GM18870 (cell line): Measurements from ENCODE around the gene FBXL4.
A peak's percentile ranks its signal among the peaks of the same experiment; 100 is the strongest.
"Not testable (repeated sequence)": the region's sequence is repeated elsewhere in the genome, so short reads cannot be mapped to it uniquely, and the experiment has no call there.

ENCODE experiments used
- ATAC-seq: cut with Tn5 transposase; IDR thresholded peaks from one replicate; pipeline ENCODE4 v1.9.1; 2021; ENCODE audit warnings: moderate library complexity; ENCODE audit not compliant: unreplicated experiment

Gene FBXL4

DNA sequence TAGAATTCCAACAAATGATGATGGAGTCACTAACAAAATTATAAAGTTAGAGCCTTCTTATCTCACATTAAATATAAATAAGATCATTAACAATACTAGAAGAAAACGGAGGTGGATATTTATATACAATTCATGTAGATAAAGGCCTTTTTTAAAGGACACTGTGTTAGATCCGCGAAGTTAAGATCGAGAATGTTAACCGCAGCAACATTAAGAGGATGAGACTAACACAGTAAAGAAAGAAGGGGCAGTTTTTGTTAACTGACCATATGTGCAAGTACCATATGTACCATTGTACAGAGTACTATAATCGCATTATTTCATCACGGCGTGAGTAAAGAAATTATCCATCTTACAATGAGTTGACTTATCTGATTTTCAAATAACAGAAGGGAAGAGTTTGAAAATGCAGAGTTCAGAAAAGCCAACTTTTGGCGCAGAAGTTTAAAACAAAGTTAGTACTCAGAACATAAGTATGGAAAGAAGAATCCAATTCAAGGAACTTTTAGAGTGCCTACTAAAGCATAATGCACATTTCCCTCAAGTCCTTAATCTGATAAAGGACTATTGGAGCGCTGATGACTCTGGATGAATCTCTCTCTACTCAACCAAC lies 1.4 kb downstream of the FBXL4 start:
- no peak for ATAC-seq

DNA sequence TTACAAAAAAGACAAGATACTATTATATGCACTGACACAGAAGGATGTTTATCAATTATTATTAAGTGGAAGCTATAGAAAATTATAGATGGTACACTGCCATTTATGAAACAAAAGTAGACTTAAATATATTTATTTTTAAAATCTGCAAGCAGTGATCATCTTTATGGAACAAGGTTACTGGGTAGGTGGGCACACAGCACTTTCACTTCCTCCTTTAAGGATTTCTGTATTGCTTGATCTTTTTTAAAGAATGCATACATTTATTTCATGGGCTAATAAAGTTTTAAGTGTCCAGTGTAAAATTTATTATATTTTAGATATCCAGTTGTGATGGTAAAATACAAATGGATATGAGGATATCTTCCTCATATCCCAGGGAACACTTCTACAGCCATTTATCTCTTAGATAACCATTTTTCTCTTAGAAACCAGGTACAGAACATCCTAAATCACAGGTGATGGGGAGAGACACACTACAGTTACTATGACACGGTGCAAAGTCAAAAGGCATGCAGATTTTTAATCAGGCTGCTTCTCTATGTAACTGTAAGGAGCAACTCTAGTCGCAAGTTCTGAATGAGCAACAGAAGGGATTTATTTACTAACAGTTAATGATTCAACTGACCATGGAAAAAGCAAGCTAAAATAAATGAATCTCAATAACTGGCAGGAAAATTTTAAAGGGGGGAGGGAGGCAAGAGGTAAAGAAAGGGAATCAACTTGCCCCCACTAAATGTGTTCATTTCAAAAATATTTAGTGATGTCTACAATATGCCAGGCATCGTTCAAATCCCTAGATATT lies 2.2 kb downstream of the FBXL4 start:
- no peak for ATAC-seq

DNA sequence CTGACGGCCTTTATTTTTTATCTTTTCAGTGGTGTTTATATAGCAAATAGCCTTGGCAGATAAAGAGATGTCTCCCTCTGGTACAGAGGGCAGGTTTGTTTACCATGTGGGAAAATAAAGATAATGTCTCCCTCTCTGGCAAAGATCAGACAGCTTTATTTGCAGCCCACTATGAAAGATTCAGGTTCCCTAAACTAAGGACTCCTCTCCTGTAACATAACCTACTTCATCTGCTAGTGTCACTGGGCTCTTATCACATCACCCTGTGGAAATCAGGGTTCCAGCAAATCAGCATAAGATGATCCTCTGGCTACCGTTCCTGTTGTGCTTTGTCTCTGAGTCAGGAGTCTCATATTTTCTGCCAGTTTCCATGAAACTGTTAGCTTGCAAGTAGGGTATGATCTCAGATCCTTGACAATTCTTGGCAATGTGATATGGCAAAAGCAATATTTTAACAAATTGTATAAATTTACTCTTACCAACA lies 3.1 kb downstream of the FBXL4 start:
- no peak for ATAC-seq

DNA sequence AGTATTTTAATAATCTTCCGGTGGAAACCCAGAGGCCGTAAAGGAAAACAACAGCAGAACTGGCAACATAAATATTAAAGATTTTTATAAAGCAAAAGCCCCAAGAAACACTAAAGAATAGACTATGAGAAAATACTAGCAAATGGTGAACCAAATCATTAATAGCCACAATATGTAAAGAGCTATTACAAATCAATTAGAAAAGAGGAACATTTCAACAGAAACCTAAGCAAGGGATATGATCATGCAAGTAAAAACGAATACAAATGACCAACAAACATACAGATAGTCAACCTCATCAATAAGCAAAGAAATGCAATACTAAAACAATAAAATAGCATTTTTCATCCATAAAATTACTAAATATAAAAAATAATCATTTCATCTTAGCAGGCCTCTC lies 3.6 kb downstream of the FBXL4 start:
- no peak for ATAC-seq

DNA sequence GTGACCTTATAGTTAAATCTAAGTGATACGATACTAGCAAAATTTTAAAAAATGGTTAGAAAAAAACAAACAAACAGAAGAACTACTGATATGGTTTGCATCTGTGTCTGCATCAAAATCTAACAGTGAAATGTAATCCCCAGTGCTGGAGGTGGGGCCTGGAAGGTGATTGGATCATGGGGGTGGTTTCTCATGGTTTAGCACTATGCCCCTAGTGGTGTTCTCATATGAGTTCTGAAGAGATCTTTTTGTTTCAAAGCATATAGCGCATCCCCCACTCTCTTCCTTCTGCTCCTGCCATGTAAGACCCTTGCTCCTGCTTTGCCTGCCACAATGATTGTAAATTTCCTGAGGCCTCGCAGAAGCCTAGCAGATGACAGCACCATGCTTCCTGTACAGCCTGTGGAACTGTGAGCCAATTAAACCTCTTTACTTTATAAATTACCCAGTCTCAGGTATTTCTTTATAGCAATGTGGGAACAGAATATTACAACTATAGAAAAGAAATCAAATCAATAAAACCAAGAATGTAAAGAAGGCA lies 5.4 kb downstream of the FBXL4 start:
- no peak for ATAC-seq

DNA sequence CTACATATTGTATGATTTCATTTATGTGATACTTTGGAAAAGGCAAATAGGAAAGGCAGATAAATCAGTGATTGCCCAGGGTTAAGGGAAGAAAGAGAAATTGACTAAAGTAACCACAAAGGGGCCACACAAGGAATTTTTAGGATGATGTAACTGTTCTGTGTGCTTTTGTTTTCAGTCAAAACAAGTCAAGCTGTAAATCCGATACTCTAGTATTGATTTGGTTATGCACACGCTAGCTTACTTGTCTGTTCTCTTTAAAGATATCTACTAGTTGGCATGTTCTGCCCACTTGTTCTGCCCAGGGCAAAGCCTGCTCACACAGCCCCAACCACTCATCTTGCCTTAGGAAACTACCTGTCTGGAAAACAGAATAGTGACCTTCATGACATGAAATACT lies 6.4 kb downstream of the FBXL4 start:
- ATAC-seq, result no peak

DNA sequence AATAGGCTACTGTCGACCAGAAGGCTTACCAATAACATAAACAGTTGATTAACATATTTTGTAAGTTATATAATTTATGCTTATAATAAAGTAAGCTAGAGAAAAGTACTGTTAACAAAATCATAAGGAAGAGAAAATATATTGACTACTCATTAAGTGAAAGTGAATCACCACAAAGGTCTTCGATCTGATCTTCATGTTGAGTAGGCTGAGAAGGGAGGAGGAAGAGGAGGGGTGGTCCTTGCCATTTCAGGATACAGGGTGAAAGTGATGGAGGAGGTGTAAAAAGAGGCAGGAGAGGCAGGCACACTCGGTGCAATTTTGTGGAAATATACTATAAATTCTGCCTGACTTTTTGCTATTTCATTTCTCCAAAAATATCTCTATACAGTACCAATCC lies 10.4 kb downstream of the FBXL4 start:
- no peak for ATAC-seq

DNA sequence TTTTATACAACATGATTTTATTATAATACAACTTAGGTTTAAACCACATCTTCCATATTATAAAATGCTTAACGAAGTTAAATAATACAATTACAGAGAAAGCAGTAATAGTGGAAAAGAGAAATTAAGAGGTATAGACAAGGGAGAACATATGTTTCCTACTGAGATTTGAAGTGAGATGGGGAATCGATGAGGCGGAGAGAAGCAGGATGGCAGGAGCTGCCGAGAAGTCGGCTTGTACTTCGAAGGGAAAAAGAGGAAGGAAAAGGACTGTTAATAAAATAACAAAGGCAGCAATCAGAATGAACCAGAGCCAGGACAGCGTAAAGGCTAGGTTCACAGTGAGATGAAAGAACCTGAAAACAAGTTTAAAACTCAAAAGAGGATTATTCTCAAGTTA lies 15.4 kb downstream of the FBXL4 start:
- no peak for ATAC-seq

DNA sequence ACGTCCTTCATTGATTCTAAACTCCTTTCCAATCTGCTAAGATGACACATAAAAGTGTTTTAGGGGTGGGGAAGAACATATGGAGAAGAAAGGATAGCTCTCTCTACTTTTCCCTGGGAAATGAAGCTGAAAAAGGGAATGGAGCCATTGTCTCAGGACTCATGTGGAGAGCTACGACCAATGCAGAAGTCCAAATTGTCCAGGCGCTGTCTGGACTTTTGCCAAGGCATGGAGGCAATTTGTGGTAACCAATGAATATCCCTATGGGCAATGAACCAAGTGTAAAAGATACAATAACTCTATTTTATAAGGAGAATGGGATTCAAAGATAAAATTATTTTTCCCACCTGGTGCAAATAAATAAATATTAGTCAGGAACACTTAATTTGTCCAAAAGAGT lies 16.1 kb downstream of the FBXL4 start:
- no peak for ATAC-seq

DNA sequence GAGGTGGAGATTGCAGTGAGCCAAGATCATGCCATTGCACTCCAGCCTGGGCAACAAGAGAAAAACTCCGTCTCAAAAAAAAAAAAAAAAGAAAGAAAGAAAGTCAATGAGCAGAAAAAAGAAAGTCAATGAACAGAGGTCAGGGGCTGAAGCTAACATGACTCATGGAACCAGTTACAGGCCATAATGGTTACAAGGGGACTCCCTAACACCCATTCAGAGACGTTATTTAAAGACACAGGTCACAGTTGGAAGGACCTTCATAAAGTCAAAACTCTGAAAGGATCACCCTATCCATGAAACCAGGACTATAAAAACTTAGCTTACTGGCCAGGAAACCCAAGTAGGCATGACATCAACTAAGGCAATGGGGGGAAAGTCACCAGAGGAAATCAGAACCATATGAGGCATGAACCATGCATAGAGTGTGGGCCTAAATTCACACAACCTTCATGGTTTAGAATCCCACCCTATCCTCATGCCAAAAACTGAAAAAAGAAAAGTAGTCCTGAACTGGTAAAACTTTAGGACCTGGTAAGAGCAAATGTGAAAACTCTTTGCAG lies 18.2 kb downstream of the FBXL4 start:
- ATAC-seq, result no peak

DNA sequence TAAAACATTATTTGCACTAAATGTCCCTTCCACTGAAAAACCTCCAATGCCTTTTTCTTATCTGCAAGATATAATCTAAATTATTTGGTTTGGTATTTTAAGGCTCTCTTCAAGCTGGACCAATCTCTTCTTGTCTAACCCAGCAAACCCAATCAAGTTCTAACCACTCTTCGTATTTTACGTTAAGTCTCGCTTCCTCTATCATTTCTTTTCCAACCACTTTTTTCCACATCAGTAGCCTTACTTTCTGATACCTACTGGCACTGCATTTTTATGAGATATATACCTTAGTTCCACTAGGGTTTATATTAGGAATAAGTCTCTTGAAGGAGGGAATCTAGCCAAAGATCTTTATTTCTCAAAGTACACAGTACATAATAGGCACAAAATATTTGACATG lies 19.1 kb downstream of the FBXL4 start:
- no peak for ATAC-seq

DNA sequence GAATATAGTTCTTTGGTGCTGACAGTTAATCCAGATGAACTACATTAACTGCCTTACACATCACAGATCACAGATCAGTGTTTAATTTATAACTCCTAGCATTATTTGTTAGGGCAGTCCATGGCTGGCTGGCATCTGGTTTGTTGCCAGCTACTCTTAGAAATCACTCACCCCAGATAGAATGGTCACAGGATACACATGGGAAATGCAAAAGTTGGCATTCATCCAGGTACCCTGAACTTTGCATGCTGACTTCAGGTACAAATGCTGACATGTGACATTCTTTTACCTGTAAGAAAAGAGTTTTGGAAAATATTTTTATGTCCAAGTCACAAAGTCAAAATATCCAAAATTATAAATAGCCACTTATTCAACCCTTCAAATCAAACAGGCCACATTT lies 20.2 kb downstream of the FBXL4 start:
- no peak for ATAC-seq

DNA sequence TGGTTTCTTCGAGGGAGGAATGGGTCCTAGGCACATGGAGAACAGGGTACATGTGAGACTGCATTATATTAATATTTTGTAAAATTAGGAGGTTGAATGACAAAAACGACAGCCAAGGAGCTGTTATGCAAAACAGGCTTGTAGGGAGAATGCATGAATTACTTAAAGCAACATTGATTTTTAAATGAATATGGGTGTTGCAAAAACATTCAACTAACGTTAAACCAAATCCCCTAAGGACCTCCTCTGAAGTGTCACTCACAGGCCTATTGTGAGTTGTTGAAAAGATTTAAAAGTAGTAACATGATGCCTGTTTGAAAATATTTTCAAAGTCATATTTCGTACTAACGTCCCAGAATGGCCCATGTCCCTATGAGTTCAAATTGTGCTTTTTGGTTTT lies 21.9 kb downstream of the FBXL4 start:
- ATAC-seq, result no peak

DNA sequence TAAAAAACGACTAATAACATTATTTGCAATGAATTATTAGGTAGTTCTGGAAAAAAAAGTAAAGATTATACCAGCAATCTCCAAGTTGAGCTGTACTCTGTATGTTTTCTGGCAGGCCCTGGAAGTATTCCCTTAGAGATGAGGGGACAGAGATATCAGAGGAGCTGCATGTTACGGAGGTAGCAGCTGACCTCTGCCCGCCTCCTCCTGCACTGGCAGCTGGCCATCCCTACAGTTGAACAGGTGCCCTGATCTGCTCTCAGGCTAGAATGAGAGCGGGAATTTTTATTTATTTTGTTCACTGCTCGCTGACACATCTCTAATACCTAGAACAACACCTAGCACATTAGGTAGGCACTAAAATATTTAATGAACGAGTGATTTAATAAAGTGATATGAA lies 23.1 kb downstream of the FBXL4 start:
- no peak for ATAC-seq

DNA sequence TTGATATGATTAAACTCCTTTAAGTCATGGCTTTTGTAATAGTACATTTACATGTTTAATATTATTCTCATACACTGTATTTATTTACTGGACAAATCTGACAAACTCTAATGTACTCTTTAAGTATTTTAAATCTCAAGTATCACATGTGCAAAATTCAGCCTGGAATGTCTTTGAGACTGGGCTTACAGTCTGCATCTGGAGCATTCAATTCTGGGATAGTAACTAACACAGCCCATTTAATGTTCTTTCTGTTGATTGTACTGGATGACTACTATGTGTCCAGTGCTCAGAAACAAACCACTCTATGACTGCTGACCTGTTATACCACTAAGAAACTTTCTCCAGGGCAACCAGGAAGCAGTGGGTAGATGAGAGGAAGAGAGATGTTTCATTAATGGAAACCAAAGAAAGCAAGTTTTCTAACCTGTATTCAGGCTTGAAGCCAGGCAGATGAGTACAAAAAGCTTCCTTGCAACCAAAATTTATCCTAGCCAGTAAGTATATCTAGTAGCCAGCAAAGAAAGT lies 26.8 kb downstream of the FBXL4 start:
- peak; percentile 83 for ATAC-seq

DNA sequence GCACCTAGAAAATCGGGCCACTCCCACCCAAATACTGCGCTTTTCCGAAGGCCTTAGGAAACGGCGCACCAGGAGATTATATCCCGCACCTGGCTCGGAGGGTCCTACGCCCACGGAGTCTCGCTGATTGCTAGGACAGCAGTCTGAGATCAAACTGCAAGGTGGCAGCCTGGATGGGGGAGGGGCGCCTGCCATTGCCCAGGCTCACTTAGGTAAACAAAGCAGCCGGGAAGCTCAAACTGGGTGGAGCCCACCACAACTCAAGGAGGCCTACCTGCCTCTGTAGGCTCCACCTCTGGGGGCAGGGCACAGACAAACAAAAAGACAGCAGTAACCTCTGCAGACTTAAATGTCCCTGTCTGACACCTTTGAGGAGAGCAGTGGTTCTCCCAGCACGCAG lies 36.8 kb downstream of the FBXL4 start:
- ATAC-seq, result not testable (repeated sequence)

DNA sequence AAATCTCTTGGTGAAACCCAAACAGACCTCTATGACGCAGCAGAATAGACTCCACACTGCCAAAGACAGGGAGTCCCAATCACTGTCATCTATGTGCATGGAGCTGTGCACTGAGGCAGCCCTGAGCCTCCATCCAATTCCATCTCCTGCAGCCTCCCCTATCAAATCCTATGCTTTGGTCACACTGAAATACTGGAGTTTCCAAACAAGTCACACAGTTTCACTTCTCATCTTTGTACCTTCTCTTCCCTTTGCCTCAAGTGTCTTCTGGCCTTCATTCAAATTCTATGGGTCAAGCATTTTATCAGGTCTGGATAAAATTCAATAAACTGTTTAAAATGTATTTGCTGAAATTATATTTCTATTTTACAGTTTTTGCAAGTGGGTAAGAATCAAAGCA lies 38.5 kb downstream of the FBXL4 start:
- ATAC-seq, result no peak

DNA sequence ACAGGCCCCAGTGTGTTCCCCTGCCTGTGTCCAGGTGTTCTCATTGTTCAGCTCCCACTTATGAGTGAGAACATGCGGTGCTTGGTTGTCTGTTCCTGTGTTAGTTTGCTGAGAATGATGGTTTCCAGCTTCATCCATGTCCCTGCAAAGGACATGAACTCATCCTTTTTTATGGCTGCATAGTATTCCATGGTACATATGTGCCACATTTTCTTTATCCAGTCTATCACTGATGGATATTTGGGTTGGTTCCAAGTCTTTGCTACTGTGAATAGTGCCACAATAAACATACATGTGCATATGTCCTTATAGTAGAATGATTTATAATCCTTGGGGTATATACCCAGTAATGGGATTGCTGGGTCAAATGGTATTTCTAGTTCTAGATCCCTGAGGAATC lies 41.4 kb downstream of the FBXL4 start:
- ATAC-seq, result not testable (repeated sequence)

DNA sequence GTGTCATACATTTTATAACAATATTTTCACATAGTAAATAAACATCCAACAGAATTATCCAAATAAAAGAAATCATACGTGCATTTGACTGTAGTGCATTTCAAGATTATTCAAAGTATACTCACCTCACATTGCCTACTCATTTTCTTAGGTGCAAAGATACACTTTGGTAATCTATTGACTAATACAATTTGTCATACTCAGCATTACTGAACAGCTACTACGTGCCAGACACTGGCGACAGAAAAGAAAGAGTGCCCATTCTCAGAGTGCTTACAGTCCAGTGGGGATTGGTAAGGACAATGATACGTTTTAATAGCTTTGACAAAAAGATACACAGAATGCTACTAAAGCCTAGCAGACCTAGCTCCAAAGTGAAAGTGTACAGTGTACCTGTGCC lies 42.0 kb downstream of the FBXL4 start:
- ATAC-seq, result no peak

DNA sequence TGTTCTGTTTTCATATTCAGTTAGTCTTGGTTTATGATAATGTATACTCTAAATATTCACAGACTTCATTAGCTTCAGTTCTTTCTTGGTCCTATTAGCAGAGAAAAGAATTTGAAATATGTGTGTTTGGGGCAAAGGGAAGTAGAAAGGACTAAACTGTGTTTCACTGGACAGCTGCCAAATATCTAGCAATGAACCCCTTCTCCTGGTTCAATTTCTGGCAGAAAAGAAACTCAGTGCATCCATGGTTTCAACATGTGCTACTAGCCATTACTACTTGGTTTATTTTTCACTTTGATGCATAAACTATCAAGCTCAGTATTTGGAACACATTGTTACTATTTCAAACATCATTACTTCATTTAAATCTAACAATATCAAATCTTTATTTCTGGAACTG lies 43.6 kb downstream of the FBXL4 start:
- no peak for ATAC-seq

DNA sequence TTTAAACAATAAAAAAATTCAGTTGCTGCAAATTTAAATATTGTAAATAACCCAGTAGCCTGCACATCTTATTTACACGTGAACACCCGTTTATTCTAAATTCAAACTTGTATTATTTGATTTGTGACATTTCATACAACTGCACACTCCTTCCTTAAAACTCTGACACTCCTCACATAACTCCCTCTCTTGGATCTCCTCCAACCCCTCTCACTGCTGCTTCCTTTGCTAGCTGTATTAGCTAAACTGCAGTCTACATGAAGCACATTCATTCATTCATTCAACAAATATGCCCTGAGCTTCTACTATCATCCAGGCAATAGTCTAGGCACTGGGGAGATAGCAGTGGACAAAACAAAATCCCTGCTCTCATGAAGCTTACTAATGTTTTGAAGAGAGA lies 47.0 kb downstream of the FBXL4 start:
- no peak for ATAC-seq

DNA sequence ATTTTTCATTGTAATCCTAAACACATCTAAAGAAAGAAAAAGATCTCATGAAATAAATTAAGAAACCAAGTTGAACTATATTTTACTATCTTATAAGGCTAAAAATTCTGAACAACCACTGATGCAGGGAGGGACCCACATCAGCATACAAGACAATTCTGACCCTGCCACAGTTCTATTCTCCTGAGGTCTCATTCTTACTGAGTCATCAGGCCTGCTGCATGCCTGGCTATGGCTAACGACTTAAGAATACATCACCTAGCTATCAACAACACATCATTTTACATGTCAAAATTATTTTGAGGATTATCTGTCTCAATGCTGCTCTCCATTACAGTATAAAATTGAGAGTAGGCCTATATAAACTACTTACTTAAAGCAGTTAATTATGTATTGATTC lies 52.9 kb downstream of the FBXL4 start:
- ATAC-seq, result no peak
